ENCODE data around the gene IRAK3. TPM values are rescaled to one million over a fixed set of nuclear protein-coding genes. Genes with fewer than 3 reads are reported as not detected.
"Not testable (repeated sequence)": the region's sequence is repeated elsewhere in the genome, so short reads cannot be mapped to it uniquely, and the experiment has no call there.

The IRAK3 gene
- total RNA-seq, 2 donors from 2014 or later: 3.3 to 3.6 TPM

GRCh38 chr12:66301944-66302826 is 113.2 kb downstream of the IRAK3 start, which contains the start of gene HELB:
HELB (plus strand) TSS chr12:66302493; CDS start chr12:66302604, 111 bp downstream.
- intact Hi-C loops (cut with DNase I): loop anchor here (5.0 kb wide), 1 partner anchor 135 kb away; the partner anchor contains the start of gene TMBIM4
- Histone ChIP-seq H3K4me3 (peak within 1 kb of the TSS; percentile 74), H3K27ac (peak within 1 kb of the TSS; percentile 95), H3K9ac (ENCODE audit: low read depth in 2 of 2, low read length in 2 of 2) (peak within 1 kb of the TSS; percentile 87 to 95), H3K9me3 (no peaks in the 10 kb centered on the region), H3K4me1 (no peaks in the 10 kb centered on the region), H3K36me3 (no peaks in the 10 kb centered on the region), H3K27me3 (no peaks in the 10 kb centered on the region)
- TF ChIP-seq, protein P1, sequence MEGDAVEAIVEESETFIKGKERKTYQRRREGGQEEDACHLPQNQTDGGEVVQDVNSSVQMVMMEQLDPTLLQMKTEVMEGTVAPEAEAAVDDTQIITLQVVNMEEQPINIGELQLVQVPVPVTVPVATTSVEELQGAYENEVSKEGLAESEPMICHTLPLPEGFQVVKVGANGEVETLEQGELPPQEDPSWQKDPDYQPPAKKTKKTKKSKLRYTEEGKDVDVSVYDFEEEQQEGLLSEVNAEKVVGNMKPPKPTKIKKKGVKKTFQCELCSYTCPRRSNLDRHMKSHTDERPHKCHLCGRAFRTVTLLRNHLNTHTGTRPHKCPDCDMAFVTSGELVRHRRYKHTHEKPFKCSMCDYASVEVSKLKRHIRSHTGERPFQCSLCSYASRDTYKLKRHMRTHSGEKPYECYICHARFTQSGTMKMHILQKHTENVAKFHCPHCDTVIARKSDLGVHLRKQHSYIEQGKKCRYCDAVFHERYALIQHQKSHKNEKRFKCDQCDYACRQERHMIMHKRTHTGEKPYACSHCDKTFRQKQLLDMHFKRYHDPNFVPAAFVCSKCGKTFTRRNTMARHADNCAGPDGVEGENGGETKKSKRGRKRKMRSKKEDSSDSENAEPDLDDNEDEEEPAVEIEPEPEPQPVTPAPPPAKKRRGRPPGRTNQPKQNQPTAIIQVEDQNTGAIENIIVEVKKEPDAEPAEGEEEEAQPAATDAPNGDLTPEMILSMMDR (IDR thresholded peaks at IDR 0.05): no peak
- DNase-seq: peak; percentile 100

DNA sequence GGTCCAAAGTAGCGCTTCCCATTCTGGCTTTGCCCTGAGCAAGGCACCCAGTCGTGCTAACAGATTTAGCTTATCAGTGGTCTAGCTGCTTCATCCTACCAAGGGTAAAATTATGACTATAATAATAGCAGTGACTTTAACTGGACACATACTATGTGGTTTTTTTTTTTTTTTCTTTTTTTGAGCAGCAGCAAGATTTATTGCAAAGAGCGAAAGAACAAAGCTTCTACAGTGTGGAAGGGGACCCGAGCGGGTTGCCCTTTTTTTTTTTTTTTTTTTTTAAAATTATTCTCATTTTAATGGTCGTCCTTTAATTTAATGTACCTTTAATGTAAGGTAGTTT is 113.8 kb downstream of the IRAK3 start:
- DNase-seq: no peak
- H3K4me3 ChIP-seq: peak overlapping the region; percentile 74
- no peaks in the 10 kb centered on the region for H3K4me1 ChIP-seq
- TF ChIP-seq, protein P1 (IDR thresholded peaks at IDR 0.05): no peak
- intact Hi-C loops (cut with DNase I): loop anchor here (5.0 kb wide), 1 partner anchor 135 kb away; the partner anchor contains the start of gene TMBIM4
- peak overlapping the region; percentile 87 to 95 for H3K9ac ChIP-seq (ENCODE audit: low read depth in 2 of 2, low read length in 2 of 2)
- no peaks in the 10 kb centered on the region for H3K9me3 ChIP-seq
- no peaks in the 10 kb centered on the region for H3K36me3 ChIP-seq
- no peaks in the 10 kb centered on the region for H3K27me3 ChIP-seq
- H3K27ac ChIP-seq: peak overlapping the region; percentile 95

GRCh38 chr12:66303316-66303804 is 114.3 kb downstream of the IRAK3 start:
- H3K9ac ChIP-seq (ENCODE audit: low read depth in 2 of 2, low read length in 2 of 2): peak overlapping the region; percentile 14 to 59
- H3K9me3 ChIP-seq, H3K27me3 ChIP-seq, H3K4me1 ChIP-seq, H3K36me3 ChIP-seq: not testable (repeated sequence)
- DNase-seq: peak; percentile 35
- H3K27ac ChIP-seq: peak overlapping the region; percentile 95
- H3K4me3 ChIP-seq: peak overlapping the region; percentile 74
- intact Hi-C loops (cut with DNase I): loop anchor here (5.0 kb wide), 1 partner anchor 136 kb away; the partner anchor contains the start of gene TMBIM4

Other genes starting within 250 kb of the IRAK3 start
- 10 to 100 TPM; 21.0 to 28.5 TPM for gene LLPH, start 58.5 kb upstream of the IRAK3 start, total RNA-seq
- 100 to 1,000 TPM; 130 to 168 TPM for gene TMBIM4, start 19.2 kb upstream of the IRAK3 start, total RNA-seq
- 1 to 10 TPM; 4.5 to 5.2 TPM for gene HELB, start 113.3 kb downstream of the IRAK3 start, total RNA-seq

Measured in colonic mucosa (tissue), 4 donors.